ENCODE results near the gene SH3D19.
"Not testable (repeated sequence)": the region's sequence is repeated elsewhere in the genome, so short reads cannot be mapped to it uniquely, and the experiment has no call there.

SH3D19 gene

GRCh38 chr4:151267104-151267503 is 58.3 kb downstream of the SH3D19 start:
- no peak for DNase-seq

GRCh38 chr4:151266497-151266896 is 58.9 kb downstream of the SH3D19 start:
- no peak for DNase-seq

GRCh38 chr4:151263455-151263854 is 62.0 kb downstream of the SH3D19 start:
- DNase-seq: no peak

GRCh38 chr4:151260526-151260925 is 64.9 kb downstream of the SH3D19 start:
- no peak for DNase-seq

- no peak for DNase-seq
Observed at GRCh38 chr4:151259752-151260151, 65.7 kb downstream of the SH3D19 start.

- no peak for DNase-seq
Observed at GRCh38 chr4:151257704-151258103, 67.7 kb downstream of the SH3D19 start.

GRCh38 chr4:151256134-151256533 is 69.3 kb downstream of the SH3D19 start:
- DNase-seq: no peak

GRCh38 chr4:151255680-151256079 is 69.7 kb downstream of the SH3D19 start:
- not testable (repeated sequence) for DNase-seq

- DNase-seq: not testable (repeated sequence)
Observed at GRCh38 chr4:151255226-151255625, 70.2 kb downstream of the SH3D19 start.

GRCh38 chr4:151251603-151252304 is 73.7 kb downstream of the SH3D19 start:
- no peak for DNase-seq

GRCh38 chr4:151250706-151251105 is 74.7 kb downstream of the SH3D19 start:
- DNase-seq: no peak

- no peak for DNase-seq
Observed at GRCh38 chr4:151248519-151248918, 76.9 kb downstream of the SH3D19 start.

- no peak for DNase-seq
Observed at GRCh38 chr4:151247395-151247794, 78.0 kb downstream of the SH3D19 start.

- DNase-seq: no peak
Observed at GRCh38 chr4:151246742-151247141, 78.7 kb downstream of the SH3D19 start.

GRCh38 chr4:151242305-151242704 is 83.1 kb downstream of the SH3D19 start:
- no peak for DNase-seq

- DNase-seq: no peak
Observed at GRCh38 chr4:151239608-151240007, 85.8 kb downstream of the SH3D19 start.

- DNase-seq: no peak
Observed at GRCh38 chr4:151238477-151238876, 86.9 kb downstream of the SH3D19 start.

- DNase-seq: no peak
Observed at GRCh38 chr4:151236036-151236435, 89.4 kb downstream of the SH3D19 start.

- DNase-seq: not testable (repeated sequence)
Observed at GRCh38 chr4:151235373-151235772, 90.0 kb downstream of the SH3D19 start.

- no peak for DNase-seq
Observed at GRCh38 chr4:151233600-151233999, 91.8 kb downstream of the SH3D19 start.

GRCh38 chr4:151231915-151232595 is 93.3 kb downstream of the SH3D19 start:
- no peak for DNase-seq

GRCh38 chr4:151228189-151229119 is 97.0 kb downstream of the SH3D19 start:
- no peak for DNase-seq

- DNase-seq: no peak
Observed at GRCh38 chr4:151227731-151228130, 97.7 kb downstream of the SH3D19 start.

Measured in T-helper 9 cell (primary cell).